ENCODE results near the gene CCNH. TPM values are rescaled to one million over a fixed set of nuclear protein-coding genes. Genes with fewer than 3 reads are reported as not detected.

Gene CCNH
- total and polyA plus RNA-seq, 2 experiments from 2014 or later: 74.4 to 80.2 TPM

DNA sequence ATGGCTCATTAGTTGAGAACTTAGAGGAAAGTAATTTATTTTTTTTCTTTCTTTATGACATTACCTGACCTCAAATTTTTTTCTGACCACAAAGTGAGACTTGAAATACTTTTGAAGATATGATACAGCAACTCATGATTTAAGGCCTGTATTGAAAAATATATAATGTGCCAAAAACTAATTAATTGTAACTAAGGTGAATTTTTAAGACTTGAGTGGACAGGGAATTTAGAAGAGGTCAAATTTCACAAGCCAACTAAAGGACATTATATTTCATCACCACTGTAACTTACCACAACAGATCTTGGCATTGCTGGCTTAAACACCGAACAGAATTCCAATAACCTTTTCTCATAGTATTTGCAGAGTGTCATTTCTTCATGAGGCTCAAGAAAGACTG is 1.8 kb downstream of the CCNH start (continued):
- TF ChIP-seq, protein P1, sequence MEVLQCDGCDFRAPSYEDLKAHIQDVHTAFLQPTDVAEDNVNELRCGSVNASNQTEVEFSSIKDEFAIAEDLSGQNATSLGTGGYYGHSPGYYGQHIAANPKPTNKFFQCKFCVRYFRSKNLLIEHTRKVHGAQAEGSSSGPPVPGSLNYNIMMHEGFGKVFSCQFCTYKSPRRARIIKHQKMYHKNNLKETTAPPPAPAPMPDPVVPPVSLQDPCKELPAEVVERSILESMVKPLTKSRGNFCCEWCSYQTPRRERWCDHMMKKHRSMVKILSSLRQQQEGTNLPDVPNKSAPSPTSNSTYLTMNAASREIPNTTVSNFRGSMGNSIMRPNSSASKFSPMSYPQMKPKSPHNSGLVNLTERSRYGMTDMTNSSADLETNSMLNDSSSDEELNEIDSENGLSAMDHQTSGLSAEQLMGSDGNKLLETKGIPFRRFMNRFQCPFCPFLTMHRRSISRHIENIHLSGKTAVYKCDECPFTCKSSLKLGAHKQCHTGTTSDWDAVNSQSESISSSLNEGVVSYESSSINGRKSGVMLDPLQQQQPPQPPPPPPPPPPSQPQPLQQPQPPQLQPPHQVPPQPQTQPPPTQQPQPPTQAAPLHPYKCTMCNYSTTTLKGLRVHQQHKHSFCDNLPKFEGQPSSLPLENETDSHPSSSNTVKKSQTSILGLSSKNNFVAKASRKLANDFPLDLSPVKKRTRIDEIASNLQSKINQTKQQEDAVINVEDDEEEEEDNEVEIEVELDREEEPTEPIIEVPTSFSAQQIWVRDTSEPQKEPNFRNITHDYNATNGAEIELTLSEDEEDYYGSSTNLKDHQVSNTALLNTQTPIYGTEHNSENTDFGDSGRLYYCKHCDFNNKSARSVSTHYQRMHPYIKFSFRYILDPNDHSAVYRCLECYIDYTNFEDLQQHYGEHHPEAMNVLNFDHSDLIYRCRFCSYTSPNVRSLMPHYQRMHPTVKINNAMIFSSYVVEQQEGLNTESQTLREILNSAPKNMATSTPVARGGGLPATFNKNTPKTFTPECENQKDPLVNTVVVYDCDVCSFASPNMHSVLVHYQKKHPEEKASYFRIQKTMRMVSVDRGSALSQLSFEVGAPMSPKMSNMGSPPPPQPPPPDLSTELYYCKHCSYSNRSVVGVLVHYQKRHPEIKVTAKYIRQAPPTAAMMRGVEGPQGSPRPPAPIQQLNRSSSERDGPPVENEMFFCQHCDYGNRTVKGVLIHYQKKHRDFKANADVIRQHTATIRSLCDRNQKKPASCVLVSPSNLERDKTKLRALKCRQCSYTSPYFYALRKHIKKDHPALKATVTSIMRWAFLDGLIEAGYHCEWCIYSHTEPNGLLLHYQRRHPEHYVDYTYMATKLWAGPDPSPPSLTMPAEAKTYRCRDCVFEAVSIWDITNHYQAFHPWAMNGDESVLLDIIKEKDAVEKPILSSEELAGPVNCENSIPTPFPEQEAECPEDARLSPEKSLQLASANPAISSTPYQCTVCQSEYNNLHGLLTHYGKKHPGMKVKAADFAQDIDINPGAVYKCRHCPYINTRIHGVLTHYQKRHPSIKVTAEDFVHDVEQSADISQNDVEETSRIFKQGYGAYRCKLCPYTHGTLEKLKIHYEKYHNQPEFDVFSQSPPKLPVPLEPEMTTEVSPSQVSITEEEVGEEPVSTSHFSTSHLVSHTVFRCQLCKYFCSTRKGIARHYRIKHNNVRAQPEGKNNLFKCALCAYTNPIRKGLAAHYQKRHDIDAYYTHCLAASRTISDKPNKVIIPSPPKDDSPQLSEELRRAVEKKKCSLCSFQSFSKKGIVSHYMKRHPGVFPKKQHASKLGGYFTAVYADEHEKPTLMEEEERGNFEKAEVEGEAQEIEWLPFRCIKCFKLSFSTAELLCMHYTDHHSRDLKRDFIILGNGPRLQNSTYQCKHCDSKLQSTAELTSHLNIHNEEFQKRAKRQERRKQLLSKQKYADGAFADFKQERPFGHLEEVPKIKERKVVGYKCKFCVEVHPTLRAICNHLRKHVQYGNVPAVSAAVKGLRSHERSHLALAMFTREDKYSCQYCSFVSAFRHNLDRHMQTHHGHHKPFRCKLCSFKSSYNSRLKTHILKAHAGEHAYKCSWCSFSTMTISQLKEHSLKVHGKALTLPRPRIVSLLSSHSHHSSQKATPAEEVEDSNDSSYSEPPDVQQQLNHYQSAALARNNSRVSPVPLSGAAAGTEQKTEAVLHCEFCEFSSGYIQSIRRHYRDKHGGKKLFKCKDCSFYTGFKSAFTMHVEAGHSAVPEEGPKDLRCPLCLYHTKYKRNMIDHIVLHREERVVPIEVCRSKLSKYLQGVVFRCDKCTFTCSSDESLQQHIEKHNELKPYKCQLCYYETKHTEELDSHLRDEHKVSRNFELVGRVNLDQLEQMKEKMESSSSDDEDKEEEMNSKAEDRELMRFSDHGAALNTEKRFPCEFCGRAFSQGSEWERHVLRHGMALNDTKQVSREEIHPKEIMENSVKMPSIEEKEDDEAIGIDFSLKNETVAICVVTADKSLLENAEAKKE (CRISPR knock-in tag; IDR thresholded peaks at IDR 0.05): no peak
- TF ChIP-seq, protein P2, sequence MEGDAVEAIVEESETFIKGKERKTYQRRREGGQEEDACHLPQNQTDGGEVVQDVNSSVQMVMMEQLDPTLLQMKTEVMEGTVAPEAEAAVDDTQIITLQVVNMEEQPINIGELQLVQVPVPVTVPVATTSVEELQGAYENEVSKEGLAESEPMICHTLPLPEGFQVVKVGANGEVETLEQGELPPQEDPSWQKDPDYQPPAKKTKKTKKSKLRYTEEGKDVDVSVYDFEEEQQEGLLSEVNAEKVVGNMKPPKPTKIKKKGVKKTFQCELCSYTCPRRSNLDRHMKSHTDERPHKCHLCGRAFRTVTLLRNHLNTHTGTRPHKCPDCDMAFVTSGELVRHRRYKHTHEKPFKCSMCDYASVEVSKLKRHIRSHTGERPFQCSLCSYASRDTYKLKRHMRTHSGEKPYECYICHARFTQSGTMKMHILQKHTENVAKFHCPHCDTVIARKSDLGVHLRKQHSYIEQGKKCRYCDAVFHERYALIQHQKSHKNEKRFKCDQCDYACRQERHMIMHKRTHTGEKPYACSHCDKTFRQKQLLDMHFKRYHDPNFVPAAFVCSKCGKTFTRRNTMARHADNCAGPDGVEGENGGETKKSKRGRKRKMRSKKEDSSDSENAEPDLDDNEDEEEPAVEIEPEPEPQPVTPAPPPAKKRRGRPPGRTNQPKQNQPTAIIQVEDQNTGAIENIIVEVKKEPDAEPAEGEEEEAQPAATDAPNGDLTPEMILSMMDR (conservative IDR thresholded peaks at IDR 0.05; ENCODE audit: low read depth in 2 of 2): no peak
- TF ChIP-seq NANOG (IDR thresholded peaks at IDR 0.05; ENCODE audit: borderline replicate concordance) (no peak), STAT1 (IDR thresholded peaks at IDR 0.05; ENCODE audit: unreplicated experiment) (no peak), EZH2phosphoT487 (IDR thresholded peaks at IDR 0.05; ENCODE audit: unreplicated experiment) (no peak), POLR2AphosphoS5 (IDR thresholded peaks at IDR 0.05; ENCODE audit: low read depth) (no peak), EZH2 (IDR thresholded peaks at IDR 0.05; ENCODE audit: low read depth, unreplicated experiment) (no peak), ZNF331 (CRISPR knock-in tag; IDR thresholded peaks at IDR 0.05; ENCODE audit: low read depth) (no peak), ZNF114 (CRISPR knock-in tag; IDR thresholded peaks at IDR 0.05) (no peak)
- TF ChIP-seq, protein P3, sequence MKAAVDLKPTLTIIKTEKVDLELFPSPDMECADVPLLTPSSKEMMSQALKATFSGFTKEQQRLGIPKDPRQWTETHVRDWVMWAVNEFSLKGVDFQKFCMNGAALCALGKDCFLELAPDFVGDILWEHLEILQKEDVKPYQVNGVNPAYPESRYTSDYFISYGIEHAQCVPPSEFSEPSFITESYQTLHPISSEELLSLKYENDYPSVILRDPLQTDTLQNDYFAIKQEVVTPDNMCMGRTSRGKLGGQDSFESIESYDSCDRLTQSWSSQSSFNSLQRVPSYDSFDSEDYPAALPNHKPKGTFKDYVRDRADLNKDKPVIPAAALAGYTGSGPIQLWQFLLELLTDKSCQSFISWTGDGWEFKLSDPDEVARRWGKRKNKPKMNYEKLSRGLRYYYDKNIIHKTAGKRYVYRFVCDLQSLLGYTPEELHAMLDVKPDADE (IDR thresholded peaks at IDR 0.05): no peak

Measured in GM23338 (cell line).